Panc1 (cell line): ENCODE results near the gene C6orf62. TPM values are rescaled to one million over a fixed set of nuclear protein-coding genes. Genes with fewer than 3 reads are reported as not detected.

Source experiments
- ATAC-seq: fragments of 200-7000 bp; cut with Tn5 transposase; 2 replicates; pipeline ENCODE4 v1.9.1; 2020; ENCODE audit warnings: mild to moderate bottlenecking, moderate library complexity
- BruUV-seq: library from RNA; stranded (reverse); fragments of 400-500 nt; replicated peaks from 2 replicates; lab custom pipeline; 2021; lab: Mats Ljungman, UMichigan
- CTCF ChIA-PET: fragments of 300-600 bp; sonication (Branson Sonifier 250); formaldehyde crosslinking; loops from one replicate; lab custom pipeline; 2022; ENCODE audit warnings: antibody characterized with exemption; lab: Charles Lee
- POLR2A ChIA-PET: fragments of 300-600 bp; sonication (Branson Sonifier 250); formaldehyde crosslinking; loops from one replicate; lab custom pipeline; 2022; ENCODE audit warnings: antibody characterized with exemption; lab: Charles Lee
- DNase-seq: peaks from one replicate; pipeline ENCODE4 v3.0.0-alpha.2; 2010; ENCODE audit warnings: low read depth, low spot score
- H3K27ac ChIP-seq: 2 replicates; pipeline ENCODE4 v1.5.1; 2011; ENCODE audit warnings: mild to moderate bottlenecking, low read length, inconsistent platforms
- H3K27me3 ChIP-seq: fragments of 200-500 bp; sonication (Bioruptor generic); 2 replicates; pipeline ENCODE4 v1.6.0; 2014; ENCODE audit warnings: low read length, inconsistent platforms; ENCODE audit not compliant: control insufficient read depth, insufficient read depth
- H3K36me3 ChIP-seq: fragments of 200-500 bp; sonication (Bioruptor generic); 2 replicates; pipeline ENCODE4 v1.5.1; 2014; ENCODE audit warnings: inconsistent platforms, mild to moderate bottlenecking, low read length, moderate library complexity; ENCODE audit not compliant: control insufficient read depth, insufficient read depth
- H3K4me1 ChIP-seq: 2 replicates; pipeline ENCODE4 v1.5.1; 2011; ENCODE audit warnings: inconsistent platforms, mild to moderate bottlenecking, low read length, moderate library complexity; ENCODE audit not compliant: control insufficient read depth, insufficient read depth
- H3K4me3 ChIP-seq, 2 experiments: 2 replicates each; pipeline ENCODE4 v1.5.1; 2011 to 2012; ENCODE audit warnings: low read depth in 2 of 2, low read length in 2 of 2, mild to moderate bottlenecking in 2 of 2, inconsistent platforms in 1 of 2, moderate library complexity in 1 of 2
- H3K9me3 ChIP-seq: fragments of 200-500 bp; sonication (Bioruptor generic); 2 replicates; pipeline ENCODE4 v1.5.1; 2014; ENCODE audit warnings: low read depth, mild to moderate bottlenecking, inconsistent platforms, low read length, moderate library complexity; ENCODE audit not compliant: control insufficient read depth, insufficient read depth
- CTCF ChIP-seq: fragments of 450-650 bp; IDR thresholded peaks from 2 replicates; pipeline ENCODE4 v1.5.1; 2017; ENCODE audit warnings: mild to moderate bottlenecking
- POLR2AphosphoS5 ChIP-seq: IDR thresholded peaks from 2 replicates; pipeline ENCODE4 v1.6.1; 2012; ENCODE audit warnings: mild to moderate bottlenecking, low read depth, low read length, moderate library complexity
- REST ChIP-seq, 2 experiments: IDR thresholded peaks; 2 replicates each; pipeline ENCODE4 v1.6.1; 2011 to 2012; ENCODE audit warnings: low read depth in 2 of 2, control low read depth in 1 of 2, low read length in 1 of 2, mild to moderate bottlenecking in 1 of 2, moderate library complexity in 1 of 2; ENCODE audit not compliant: insufficient read depth in 1 of 2
- SIN3A ChIP-seq: IDR thresholded peaks from 2 replicates; pipeline ENCODE4 v1.6.1; 2012; ENCODE audit warnings: low read depth, mild to moderate bottlenecking, low read length, moderate library complexity, borderline replicate concordance; ENCODE audit not compliant: insufficient read depth
- TCF7L2 ChIP-seq: IDR thresholded peaks from 2 replicates; pipeline ENCODE4 v1.6.1; 2011; ENCODE audit warnings: mild to moderate bottlenecking, low read depth, low read length, inconsistent platforms
- in situ Hi-C: cut with HindIII; loops from 2 replicates; pipeline ENCODE4 v1.10.0; 2016; ENCODE audit warnings: low sequenced_read_pairs, low pct_unique_long_range_greater_than_20kb
- intact Hi-C: fragments of 100-400 bp; cut with micrococcal nuclease; formaldehyde crosslinking; loops from one replicate; pipeline ENCODE4 v1.10.0; 2022; ENCODE audit not compliant: unreplicated experiment
- total RNA-seq: library from RNA; stranded (reverse); gene quantifications from one replicate; pipeline ENCODE4 v1.2.1, GENCODE V29; 2021; ENCODE audit not compliant: unreplicated experiment

Gene C6orf62
- total RNA-seq, 1 experiment from 2014 or later, result 153 TPM

GRCh38 chr6:24760210-24760609 lies 41.3 kb upstream of the C6orf62 start:
- TF ChIP-seq POLR2AphosphoS5 (no peak), REST (IDR thresholded peaks at IDR 0.05; ENCODE audit: insufficient read depth in 1 of 2, low read depth in 2 of 2, low read length in 1 of 2) (no peak), SIN3A (no peak), TCF7L2 (no peak), CTCF (no peak)
- in situ Hi-C loops (no loop called here), intact Hi-C loops (loop anchor here (5.0 to 10.0 kb wide), 2 partner anchors 38 to 235 kb away; no protein-coding TSS in a partner anchor)
- Histone ChIP-seq H3K9me3 (no peaks in the 10 kb centered on the region), H3K36me3 (no peaks in the 10 kb centered on the region), H3K4me1 (no peaks in the 10 kb centered on the region), H3K27me3 (no peaks in the 10 kb centered on the region), H3K27ac (no peak overlapping the region), H3K4me3 (no peak overlapping the region)
- POLR2A ChIA-PET, result interaction anchor here (0.5 kb wide), 1 partner anchor 10 kb away, joined by 11 read pairs; no protein-coding TSS in a partner anchor
- CTCF ChIA-PET, result no interaction called here
- BruUV-seq, result no TSS peak
- ATAC-seq (no peak), DNase-seq (no peak)

GRCh38 chr6:24759718-24760117 lies 40.8 kb upstream of the C6orf62 start:
- ATAC-seq (no peak), DNase-seq (no peak)
- no peak overlapping the region for H3K4me3 ChIP-seq
- POLR2A ChIA-PET, result no interaction called here
- in situ Hi-C loops (no loop called here), intact Hi-C loops (loop anchor here (5.0 to 10.0 kb wide), 2 partner anchors 37 to 235 kb away; no protein-coding TSS in a partner anchor)
- no peaks in the 10 kb centered on the region for H3K9me3 ChIP-seq
- no peak overlapping the region for H3K27ac ChIP-seq
- no peaks in the 10 kb centered on the region for H3K4me1 ChIP-seq
- BruUV-seq, result no TSS peak
- CTCF ChIA-PET, result interaction anchor here (0.6 kb wide), 1 partner anchor 238 kb away, joined by 5 read pairs; no protein-coding TSS in a partner anchor
- H3K36me3 ChIP-seq, result no peaks in the 10 kb centered on the region
- TF ChIP-seq TCF7L2, result no peak
- no peak for TF ChIP-seq SIN3A
- no peak for TF ChIP-seq REST (IDR thresholded peaks at IDR 0.05; ENCODE audit: insufficient read depth in 1 of 2, low read depth in 2 of 2, low read length in 1 of 2)
- TF ChIP-seq CTCF, result no peak
- no peak for TF ChIP-seq POLR2AphosphoS5
- H3K27me3 ChIP-seq, result no peaks in the 10 kb centered on the region
